Kidney (tissue), 14 donors: ENCODE data around the gene DDX24. TPM values are rescaled to one million over a fixed set of nuclear protein-coding genes. Genes with fewer than 3 reads are reported as not detected.

Source experiments
- DNase-seq, 5 donors: peaks; one replicate each; pipeline ENCODE4 v3.0.0-alpha.2; 2013 to 2020
- FAIRE-seq: peaks from 2 replicates; lab custom pipeline; 2012; peaks lifted over from hg19 to GRCh38; lab: Jason Lieb, UNC
- H3K27ac ChIP-seq, 2 donors: one replicate each; pipeline ENCODE4 v1.7.0; 2013; ENCODE audit warnings: low read depth in 2 of 2, low read length in 2 of 2, inconsistent platforms in 1 of 2
- H3K27me3 ChIP-seq: one replicate; pipeline ENCODE4 v1.7.1; 2013; ENCODE audit warnings: low read length, inconsistent platforms; ENCODE audit not compliant: control insufficient read depth, insufficient read depth
- H3K36me3 ChIP-seq, 3 donors: one replicate each; pipeline versions ENCODE4 v1.7.0 to v1.7.1; 2013; ENCODE audit warnings: low read length in 3 of 3, control low read depth in 1 of 3, inconsistent platforms in 1 of 3; ENCODE audit not compliant: insufficient read depth in 3 of 3, control insufficient read depth in 2 of 3
- H3K4me1 ChIP-seq, 3 donors: one replicate each; pipeline versions ENCODE4 v1.7.0 to v1.7.1; 2013; ENCODE audit warnings: low read length in 3 of 3, inconsistent platforms in 1 of 3, low read depth in 1 of 3; ENCODE audit not compliant: control insufficient read depth in 2 of 3, insufficient read depth in 2 of 3
- H3K4me3 ChIP-seq, 3 donors: one replicate each; pipeline versions ENCODE4 v1.7.0 to v1.8.1; 2013; ENCODE audit warnings: low read length in 3 of 3, control low read depth in 1 of 3, inconsistent platforms in 1 of 3
- H3K9ac ChIP-seq, 3 donors: one replicate each; pipeline versions ENCODE4 v1.7.0 to v1.7.1; 2013; ENCODE audit warnings: low read length in 3 of 3, control low read depth in 1 of 3, inconsistent platforms in 1 of 3
- H3K9me3 ChIP-seq, 3 donors: one replicate each; pipeline versions ENCODE4 v1.7.0 to v1.7.1; 2013; ENCODE audit warnings: low read length in 3 of 3, control low read depth in 1 of 3, inconsistent platforms in 1 of 3; ENCODE audit not compliant: control insufficient read depth in 2 of 3, insufficient read depth in 1 of 3
- intact Hi-C: fragments of 100-400 bp; cut with DNase I; formaldehyde crosslinking; loops from one replicate; pipeline ENCODE4 v1.11.1; 2022
- polyA plus RNA-seq: library from polyadenylated mRNA; stranded (reverse); fragments of 350-450 nt; fragmentation: Illumina TruSeq; extraction: RNeasy Lipid Tissue Mini Kit (QIAGEN cat#74804); gene quantifications from one replicate; pipeline ENCODE4 v1.2.3, GENCODE V29; 2014; ENCODE audit warnings: low read depth, low replicate concordance; ENCODE audit not compliant: insufficient read depth
- total RNA-seq: library from RNA; stranded (reverse); fragmentation: NEBNext Ultra II Directional; extraction: Animal tissue kit (Norgen Biotek cat#: 25700); gene quantifications from one replicate; pipeline ENCODE4 v1.2.1, GENCODE V29; 2021
- TF ChIP-seq, protein P1 (sequence below): IDR thresholded peaks from 3 replicates; pipeline ENCODE4 v1.5.1; 2012; ENCODE audit warnings: mild to moderate bottlenecking, moderate library complexity, borderline replicate concordance; ENCODE audit not compliant: insufficient read depth; ENCODE audit errors: extremely low read depth
- donor health status: control.
- donor health status: control.
- donor health status: control.
- donor health status: control.
- donor health status: control.
- donor health status: DM: yes; HTN: yes; CAD: no.
- donor health status: Normal renal cell carcinoma (clear cell type).

DDX24 gene
- total and polyA plus RNA-seq, 2 donors from 2014 or later: 139 to 193 TPM

DNA sequence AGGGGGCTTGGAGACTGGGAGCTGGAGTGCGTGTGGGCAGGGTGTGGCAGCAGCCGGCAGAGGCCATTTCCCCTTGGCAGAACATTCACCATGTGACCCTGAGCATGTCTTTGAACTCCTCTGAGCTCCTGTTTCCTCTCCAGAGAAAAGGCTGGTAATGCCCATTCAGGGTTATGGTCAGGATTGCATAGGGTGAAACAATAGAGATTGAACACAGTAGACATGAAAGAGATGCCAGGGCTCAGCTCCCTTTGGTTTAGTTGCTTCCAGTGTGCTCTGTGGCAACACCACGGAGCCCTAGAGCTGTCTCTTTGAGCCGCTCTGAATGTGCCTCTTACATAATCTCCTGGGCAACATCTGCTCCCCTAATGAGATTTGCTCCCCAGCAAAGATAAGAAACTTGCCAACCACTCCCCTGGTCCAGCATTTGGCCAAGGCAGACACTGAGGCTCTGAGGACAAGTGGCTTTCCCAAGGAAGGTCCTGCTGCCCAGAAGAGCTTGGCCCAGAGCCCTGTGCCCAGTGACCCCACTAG is 34.1 kb upstream of the DDX24 start:
- Histone ChIP-seq H3K4me3 (no peak overlapping the region), H3K36me3 (no peaks in the 10 kb centered on the region), H3K4me1 (peaks cover 0 to 3% (median 0%) of the 10 kb centered on the region in 3 donors), H3K27ac (peak overlapping the region; percentile 11 to 29), H3K9me3 (peaks cover 0 to 9% (median 0%) of the 10 kb centered on the region in 3 donors), H3K9ac (no peak overlapping the region), H3K27me3 (no peaks in the 10 kb centered on the region)
- peak in 2 of 5 donors; percentile 12 to 20 for DNase-seq
- intact Hi-C loops: no loop called here
- TF ChIP-seq, protein P1, sequence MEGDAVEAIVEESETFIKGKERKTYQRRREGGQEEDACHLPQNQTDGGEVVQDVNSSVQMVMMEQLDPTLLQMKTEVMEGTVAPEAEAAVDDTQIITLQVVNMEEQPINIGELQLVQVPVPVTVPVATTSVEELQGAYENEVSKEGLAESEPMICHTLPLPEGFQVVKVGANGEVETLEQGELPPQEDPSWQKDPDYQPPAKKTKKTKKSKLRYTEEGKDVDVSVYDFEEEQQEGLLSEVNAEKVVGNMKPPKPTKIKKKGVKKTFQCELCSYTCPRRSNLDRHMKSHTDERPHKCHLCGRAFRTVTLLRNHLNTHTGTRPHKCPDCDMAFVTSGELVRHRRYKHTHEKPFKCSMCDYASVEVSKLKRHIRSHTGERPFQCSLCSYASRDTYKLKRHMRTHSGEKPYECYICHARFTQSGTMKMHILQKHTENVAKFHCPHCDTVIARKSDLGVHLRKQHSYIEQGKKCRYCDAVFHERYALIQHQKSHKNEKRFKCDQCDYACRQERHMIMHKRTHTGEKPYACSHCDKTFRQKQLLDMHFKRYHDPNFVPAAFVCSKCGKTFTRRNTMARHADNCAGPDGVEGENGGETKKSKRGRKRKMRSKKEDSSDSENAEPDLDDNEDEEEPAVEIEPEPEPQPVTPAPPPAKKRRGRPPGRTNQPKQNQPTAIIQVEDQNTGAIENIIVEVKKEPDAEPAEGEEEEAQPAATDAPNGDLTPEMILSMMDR: no peak
- FAIRE-seq: no peak

DNA sequence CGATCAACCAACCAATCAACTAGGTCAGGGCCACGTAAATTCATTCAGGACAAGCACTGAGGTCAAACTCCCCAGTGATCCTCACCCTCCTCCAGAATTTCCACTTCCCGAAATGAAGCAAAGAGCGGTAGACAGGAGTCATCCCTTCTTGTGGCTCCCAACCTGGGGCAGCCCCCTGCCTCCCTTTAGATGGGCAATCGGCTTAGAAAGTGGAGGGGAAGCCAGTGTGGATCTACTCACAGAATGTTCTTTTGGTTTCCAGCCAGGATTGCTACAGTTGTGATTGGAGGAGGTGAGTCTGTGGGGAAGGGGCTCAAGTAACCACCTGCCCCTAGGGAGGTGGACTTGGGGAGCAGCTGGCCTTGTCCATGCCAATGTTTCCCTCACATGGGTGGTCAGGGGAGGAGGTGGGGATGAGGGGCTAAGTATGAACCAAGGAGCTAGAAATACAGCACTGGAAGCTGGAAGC is 33.6 kb upstream of the DDX24 start:
- Histone ChIP-seq H3K4me3 (no peak overlapping the region), H3K9ac (peak overlapping the region in 1 of 3 donors; percentile 22), H3K27me3 (no peaks in the 10 kb centered on the region), H3K4me1 (peaks cover 0 to 3% (median 0%) of the 10 kb centered on the region in 3 donors), H3K9me3 (peaks cover 0 to 6% (median 0%) of the 10 kb centered on the region in 3 donors), H3K27ac (peak overlapping the region; percentile 11 to 29), H3K36me3 (no peaks in the 10 kb centered on the region)
- TF ChIP-seq, protein P1: no peak
- intact Hi-C loops: no loop called here
- DNase-seq (peak in 1 of 5 donors; percentile 8), FAIRE-seq (no peak)

DNA sequence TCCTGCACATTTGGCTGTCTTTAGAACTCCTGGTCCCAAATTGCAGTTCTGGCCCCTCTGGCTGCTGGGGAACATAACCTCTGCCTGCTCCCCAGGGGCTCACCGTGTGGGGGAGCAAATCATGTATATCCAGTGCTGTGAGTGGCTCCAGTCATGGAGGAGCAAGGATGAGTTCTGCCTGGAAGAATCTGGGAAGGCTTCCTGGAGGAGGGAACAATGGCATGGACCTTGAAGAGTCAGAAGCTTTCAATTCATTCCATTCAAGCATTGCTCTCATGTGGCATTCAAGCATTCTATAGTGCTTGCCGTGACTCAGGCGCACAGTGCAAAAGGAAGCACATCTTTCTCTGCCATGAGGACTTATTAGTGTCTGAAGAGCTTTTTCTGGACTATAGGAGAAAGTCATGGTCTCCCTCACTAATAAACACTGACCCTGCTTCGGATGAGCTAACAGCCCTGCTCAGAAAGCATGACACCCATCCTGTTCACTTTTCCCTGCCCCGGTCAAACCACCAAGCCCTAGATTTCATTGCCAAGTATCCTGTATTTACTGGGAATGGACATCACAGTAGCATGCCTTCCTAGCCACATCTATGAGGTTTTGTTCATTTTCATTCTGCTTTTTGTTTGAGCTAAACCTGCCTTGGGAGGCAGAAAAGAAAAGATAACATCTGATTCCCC is 33.0 kb upstream of the DDX24 start:
- peak overlapping the region in 1 of 3 donors; percentile 4 for H3K4me3 ChIP-seq
- DNase-seq: peak in 1 of 5 donors; percentile 4
- H3K9me3 ChIP-seq: no peaks in the 10 kb centered on the region
- intact Hi-C loops: no loop called here
- H3K27ac ChIP-seq: peak overlapping the region in 1 of 2 donors; percentile 29
- H3K27me3 ChIP-seq: no peaks in the 10 kb centered on the region
- H3K36me3 ChIP-seq: no peaks in the 10 kb centered on the region
- peaks cover 0 to 3% (median 0%) of the 10 kb centered on the region in 3 donors for H3K4me1 ChIP-seq
- peak overlapping the region in 1 of 3 donors; percentile 22 for H3K9ac ChIP-seq
- TF ChIP-seq, protein P1: no peak
- no peak for FAIRE-seq
